K562 (cell line): ENCODE measurements around the gene GTF2A2. TPM values are rescaled to one million over a fixed set of nuclear protein-coding genes. Genes with fewer than 3 reads are reported as not detected.

ENCODE experiments used
- ATAC-seq: fragments of 200-7000 bp; cut with Tn5 transposase; 3 replicates; pipeline ENCODE4 v1.9.1; 2020; ENCODE audit warnings: moderate library complexity
- BruUV-seq: library from RNA; stranded (reverse); fragments of 400-500 nt; replicated peaks from 2 replicates; lab custom pipeline; 2021; lab: Mats Ljungman, UMichigan
- CTCF ChIA-PET: fragments of 300-600 bp; formaldehyde crosslinking; extraction: SDS; loops from one replicate; lab custom pipeline; 2021; ENCODE audit warnings: low intra/inter-chr PET ratio; lab: Yijun Ruan, JAX
- POLR2A ChIA-PET: fragments of 300-600, 350-650 bp; sonication (Branson Sonifier 250); formaldehyde crosslinking; extraction: SDS; loops from one replicate; lab custom pipeline; 2021; ENCODE audit warnings: antibody characterized with exemption, inconsistent platforms; lab: Yijun Ruan, JAX
- DNase-seq, 4 experiments: peaks; one replicate each; pipeline versions ENCODE4 v3.0.0 to v3.0.0-alpha.2; 2011 to 2018; ENCODE audit warnings: low spot score in 3 of 4, mixed read lengths in 3 of 4; ENCODE audit errors: extremely low read depth in 1 of 4
- FAIRE-seq: peaks from 2 replicates; lab custom pipeline; 2011; peaks lifted over from hg19 to GRCh38; lab: Jason Lieb, UNC
- H2AFZ ChIP-seq: 2 replicates; pipeline ENCODE4 v1.6.0; 2011; ENCODE audit warnings: low read depth, low read length, control low read depth, inconsistent platforms
- H3K27ac ChIP-seq: fragments of 200-600 bp; 3 replicates; pipeline ENCODE4 v1.8.0; 2011; ENCODE audit warnings: low read depth, mild to moderate bottlenecking, control low read depth, inconsistent platforms, low read length, moderate library complexity, mixed read lengths; ENCODE audit errors: extremely low read depth
- H3K27me3 ChIP-seq, 2 experiments: fragments of 300-600 bp in 1 of 2; 2 replicates in 1 of 2; 3 replicates in 1 of 2; pipeline versions ENCODE4 v1.6.0 to v1.8.0; 2011; ENCODE audit warnings: inconsistent platforms in 2 of 2, low read length in 2 of 2, mild to moderate bottlenecking in 1 of 2, mixed read lengths in 1 of 2, moderate library complexity in 1 of 2; ENCODE audit not compliant: control insufficient read depth in 2 of 2, insufficient read depth in 2 of 2
- H3K36me3 ChIP-seq: fragments of 300-600 bp; 3 replicates; pipeline ENCODE4 v1.8.0; 2011; ENCODE audit warnings: mild to moderate bottlenecking, low read length, inconsistent platforms; ENCODE audit not compliant: control insufficient read depth, insufficient read depth
- H3K4me1 ChIP-seq, 2 experiments: fragments of 200-600 bp in 1 of 2; replicated peaks in 1 of 2; 2 replicates in 1 of 2; 3 replicates in 1 of 2; pipeline versions ENCODE4 v1.5.1 to v1.8.0; 2011; ENCODE audit warnings: inconsistent platforms in 2 of 2, low read length in 2 of 2, mild to moderate bottlenecking in 1 of 2, mixed read lengths in 1 of 2, moderate library complexity in 1 of 2; ENCODE audit not compliant: control insufficient read depth in 2 of 2, insufficient read depth in 2 of 2
- H3K4me2 ChIP-seq: 2 replicates; pipeline ENCODE4 v1.6.1; 2011; ENCODE audit warnings: low read length, control low read depth, inconsistent platforms, mixed read lengths; ENCODE audit not compliant: insufficient read depth
- H3K4me3 ChIP-seq: fragments of 200-600 bp; sonication (generic), shearing (Covaris generic); 2 replicates; pipeline ENCODE4 v1.5.1; 2016; ENCODE audit warnings: control low read depth, inconsistent platforms
- H3K79me2 ChIP-seq: fragments of 200-600 bp; 3 replicates; pipeline ENCODE4 v1.8.0; 2011; ENCODE audit warnings: low read length, inconsistent platforms; ENCODE audit not compliant: control insufficient read depth, insufficient read depth
- H3K9ac ChIP-seq, 2 experiments: 2 replicates each; pipeline versions ENCODE4 v1.6.0 to v1.6.1; 2011; ENCODE audit warnings: low read depth in 2 of 2, low read length in 2 of 2, control low read depth in 1 of 2, inconsistent platforms in 1 of 2, mild to moderate bottlenecking in 1 of 2, mixed read lengths in 1 of 2; ENCODE audit not compliant: insufficient read depth in 1 of 2
- H3K9me1 ChIP-seq: one replicate; pipeline ENCODE4 v1.6.0; 2011; ENCODE audit warnings: inconsistent platforms, mild to moderate bottlenecking, low read length, moderate library complexity; ENCODE audit not compliant: control insufficient read depth, insufficient read depth
- H3K9me3 ChIP-seq: replicated peaks from 2 replicates; pipeline ENCODE4 v1.5.1; 2011; ENCODE audit warnings: low read depth, low read length, inconsistent platforms; ENCODE audit not compliant: control insufficient read depth, insufficient read depth
- H4K20me1 ChIP-seq: replicated peaks from 2 replicates; pipeline ENCODE4 v1.6.1; 2011; ENCODE audit warnings: low read length, inconsistent platforms, mixed read lengths; ENCODE audit not compliant: control insufficient read depth, insufficient read depth
- JUND ChIP-seq, 2 experiments: IDR thresholded peaks; 2 replicates in 1 of 2; 3 replicates in 1 of 2; pipeline ENCODE4 v1.6.1; 2011; ENCODE audit warnings: borderline replicate concordance in 2 of 2, low read depth in 2 of 2, low read length in 2 of 2, improper control_type of control experiment in 1 of 2, missing biosample characterization in 1 of 2, missing genetic modification characterization in 1 of 2, missing genetic modification reagents in 1 of 2
- MEIS2 ChIP-seq: fragments of 450-650 bp; IDR thresholded peaks from 2 replicates; pipeline ENCODE4 v1.6.1; 2014; ENCODE audit warnings: mild to moderate bottlenecking; ENCODE audit not compliant: partially characterized antibody
- RAD21 ChIP-seq, 2 experiments: fragments of 250-450 bp in 1 of 2; fragments of 450-650 bp in 1 of 2; sonication (Bioruptor Pico) in 1 of 2; formaldehyde crosslinking in 1 of 2; IDR thresholded peaks in 1 of 2; conservative IDR thresholded peaks in 1 of 2; 2 replicates each; pipeline versions ENCODE4 v1.4.0 to v1.8.0; 2020 to 2022; ENCODE audit warnings: mild to moderate bottlenecking in 2 of 2, moderate library complexity in 1 of 2
- SMAD1 ChIP-seq: fragments of 150-350 bp; IDR thresholded peaks from 2 replicates; pipeline ENCODE4 v1.6.1; 2014; ENCODE audit warnings: low read length, low read depth; ENCODE audit not compliant: partially characterized antibody
- SMC3 ChIP-seq: conservative IDR thresholded peaks from 2 replicates; pipeline ENCODE4 v1.6.1; 2011; ENCODE audit warnings: low read depth, low read length, improper control_type of control experiment; ENCODE audit not compliant: insufficient read depth
- SRF ChIP-seq, 2 experiments: fragments of 250-450, 450-650 bp in 1 of 2; sonication (Bioruptor Pico) in 1 of 2; sonication (generic) in 1 of 2; formaldehyde crosslinking; IDR thresholded peaks; 2 replicates each; pipeline versions ENCODE4 v1.5.0 to v1.5.1; 2020 to 2022; ENCODE audit warnings: mild to moderate bottlenecking in 1 of 2, missing genetic modification reagents in 1 of 2
- ZBED1 ChIP-seq: IDR thresholded peaks from 2 replicates; pipeline ENCODE4 v1.6.1; 2014
- WGBS: fragments of 100-300 bp; shearing (Covaris generic); methylation state at CpG from one replicate; pipeline ENCODE4 v1.1.6; 2016; ENCODE audit warnings: low coverage, mixed read lengths; ENCODE audit not compliant: insufficient coverage; ENCODE audit errors: missing lambda C conversion rate; 5-methylcytosine and 5-hydroxymethylcytosine counted together
- in situ Hi-C: fragments of 300-500 bp; cut with MboI; formaldehyde crosslinking; loops from 4 replicates; pipeline ENCODE4 v1.15.0; 2018; ENCODE audit warnings: inconsistent platforms, mixed read lengths
- intact Hi-C: fragments of 100-400 bp; cut with micrococcal nuclease; formaldehyde crosslinking; loops from 2 replicates; pipeline ENCODE4 v1.14.2; 2022
- polyA plus RNA-seq, 8 experiments: library from polyadenylated mRNA; depleted of rRNA in 4 of 8; stranded (reverse) in 5 of 8; unstranded in 3 of 8; fragments of >200 nt; fragmentation: Nextera tagmentation in 2 of 8; fragmentation: Illumina TruSeq in 1 of 8; extraction: Ambion mirVana in 2 of 8; extraction: Trizol in 1 of 8; gene quantifications; 2 replicates each; pipeline versions ENCODE4 v1.2.1 to v1.2.3, GENCODE V29; 2011 to 2014; ENCODE audit warnings: inconsistent platforms in 1 of 8, missing spikeins in 1 of 8
- total RNA-seq, 7 experiments: library from RNA; depleted of rRNA in 6 of 7; stranded (reverse); fragments of >200 nt in 6 of 7; fragmentation: Illumina TruSeq in 2 of 7; extraction: Trizol in 2 of 7; gene quantifications; 2 replicates each; pipeline versions ENCODE4 v1.2.1 to v1.2.3, GENCODE V29; 2011 to 2021; ENCODE audit warnings: low replicate concordance in 1 of 7
- TF ChIP-seq, protein P1 (sequence below), 2 experiments: IDR thresholded peaks; 2 replicates each; pipeline ENCODE4 v1.6.1; 2011; ENCODE audit warnings: borderline replicate concordance in 1 of 2, control low read depth in 1 of 2, low read depth in 1 of 2, low read length in 1 of 2, mild to moderate bottlenecking in 1 of 2, mixed read lengths in 1 of 2, moderate library complexity in 1 of 2; ENCODE audit not compliant: insufficient read depth in 1 of 2, insufficient read length in 1 of 2, poor library complexity in 1 of 2, severe bottlenecking in 1 of 2; ENCODE audit errors: extremely low read depth in 1 of 2
- TF ChIP-seq, protein P2 (sequence below): fragments of 450-650 bp; formaldehyde crosslinking; IDR thresholded peaks from 2 replicates; pipeline ENCODE4 v1.4.0; 2020; ENCODE audit warnings: mild to moderate bottlenecking
- TF ChIP-seq, protein P3 (sequence below), 3 experiments: IDR thresholded peaks in 2 of 3; conservative IDR thresholded peaks in 1 of 3; 2 replicates each; pipeline ENCODE4 v1.5.1; 2011 to 2012; ENCODE audit warnings: low read length in 3 of 3, mild to moderate bottlenecking in 3 of 3, control low read depth in 2 of 3, improper control_type of control experiment in 1 of 3, inconsistent platforms in 1 of 3, low read depth in 1 of 3, mixed read lengths in 1 of 3, moderate library complexity in 1 of 3; ENCODE audit not compliant: insufficient read depth in 2 of 3
- TF ChIP-seq, protein P4 (sequence below): sonication (generic); IDR thresholded peaks from 2 replicates; pipeline ENCODE4 v1.6.1; 2016

Gene GTF2A2
- total and polyA plus RNA-seq, 9 of the 15 experiments (the other 6 are each of a cell fraction or from before 2014, with no cell fraction given) = 128 to 656 (median 172) TPM

DNA sequence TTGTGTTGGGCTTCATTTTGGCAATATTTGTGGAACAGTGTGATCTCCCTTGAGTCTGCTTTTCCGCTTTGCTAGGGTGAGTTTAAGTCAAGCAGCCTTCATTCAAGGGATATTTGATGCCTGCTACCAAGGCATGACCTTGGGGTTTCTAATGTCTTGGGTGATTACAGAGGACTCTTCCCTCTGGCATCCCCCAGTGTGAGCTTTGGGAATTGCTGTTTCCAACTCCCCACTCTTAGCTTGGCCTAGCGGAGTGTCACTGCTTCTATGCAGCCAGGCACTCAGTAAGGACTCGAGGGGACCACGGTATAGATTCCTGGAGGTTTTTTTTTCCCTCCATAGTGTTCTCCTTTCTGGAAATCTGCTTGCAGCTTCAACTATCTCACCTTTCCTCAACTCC is 24.6 kb downstream of the GTF2A2 start (continued):
- TF ChIP-seq, protein P1, sequence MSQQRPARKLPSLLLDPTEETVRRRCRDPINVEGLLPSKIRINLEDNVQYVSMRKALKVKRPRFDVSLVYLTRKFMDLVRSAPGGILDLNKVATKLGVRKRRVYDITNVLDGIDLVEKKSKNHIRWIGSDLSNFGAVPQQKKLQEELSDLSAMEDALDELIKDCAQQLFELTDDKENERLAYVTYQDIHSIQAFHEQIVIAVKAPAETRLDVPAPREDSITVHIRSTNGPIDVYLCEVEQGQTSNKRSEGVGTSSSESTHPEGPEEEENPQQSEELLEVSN (IDR thresholded peaks at IDR 0.05; ENCODE audit: borderline replicate concordance in 1 of 2, extremely low read depth in 1 of 2, insufficient read depth in 1 of 2, insufficient read length in 1 of 2, low read depth in 1 of 2, low read length in 1 of 2, poor library complexity in 1 of 2, severe bottlenecking in 1 of 2) = no peak

DNA sequence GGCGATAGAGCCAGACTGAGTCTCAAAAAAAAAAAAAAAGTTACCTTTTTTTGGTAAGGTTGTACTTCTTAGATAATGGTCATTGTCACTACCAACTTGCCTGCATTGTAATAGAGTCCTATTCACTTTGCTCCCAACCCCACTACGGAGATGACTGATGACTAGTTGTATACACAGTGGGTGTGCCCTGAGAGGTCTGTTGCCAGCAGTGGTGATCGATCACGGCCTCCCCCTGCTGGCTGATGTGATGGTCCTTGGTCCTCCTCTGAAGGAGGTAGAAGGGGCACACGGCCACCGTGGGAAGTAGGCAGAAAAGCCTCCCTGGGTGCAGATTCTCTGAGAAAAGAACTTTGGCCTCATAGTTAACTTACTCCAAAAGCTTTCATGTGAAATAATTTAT is 35.0 kb downstream of the GTF2A2 start:
- WGBS = 17% methylated on average over 6 of the region's 6 CpGs
- Histone ChIP-seq H3K4me2 (no peak overlapping the region), H3K9me1 (no peaks in the 10 kb centered on the region), H3K9me3 (no peaks in the 10 kb centered on the region), H3K27me3 (peaks cover 23 to 27% of the 10 kb centered on the region in 2 experiments; a peak in 4 of 5 replicates), H3K9ac (no peak overlapping the region), H3K4me3 (no peak overlapping the region), H3K36me3 (no peaks in the 10 kb centered on the region), H4K20me1 (no peaks in the 10 kb centered on the region), H3K79me2 (no peaks in the 10 kb centered on the region), H2AFZ (no peak overlapping the region), H3K4me1 (no peaks in the 10 kb centered on the region; a peak in 1 of 5 replicates), H3K27ac (no peak overlapping the region)
- in situ Hi-C loops = no loop called here
- peak; percentile 33 to 63 (median 45) for DNase-seq
- ATAC-seq = peak; percentile 90
- no TSS peak for BruUV-seq
- POLR2A ChIA-PET = interaction anchor here (1.5 kb wide), 1 partner anchor 13 kb away, joined by 10 read pairs; no protein-coding TSS in a partner anchor
- peak; percentile 86 for FAIRE-seq
- intact Hi-C loops = loop anchor here (2.0 kb wide), 1 partner anchor 89 kb away; no protein-coding TSS in a partner anchor
- CTCF ChIA-PET = no interaction called here
- TF ChIP-seq, protein P2, sequence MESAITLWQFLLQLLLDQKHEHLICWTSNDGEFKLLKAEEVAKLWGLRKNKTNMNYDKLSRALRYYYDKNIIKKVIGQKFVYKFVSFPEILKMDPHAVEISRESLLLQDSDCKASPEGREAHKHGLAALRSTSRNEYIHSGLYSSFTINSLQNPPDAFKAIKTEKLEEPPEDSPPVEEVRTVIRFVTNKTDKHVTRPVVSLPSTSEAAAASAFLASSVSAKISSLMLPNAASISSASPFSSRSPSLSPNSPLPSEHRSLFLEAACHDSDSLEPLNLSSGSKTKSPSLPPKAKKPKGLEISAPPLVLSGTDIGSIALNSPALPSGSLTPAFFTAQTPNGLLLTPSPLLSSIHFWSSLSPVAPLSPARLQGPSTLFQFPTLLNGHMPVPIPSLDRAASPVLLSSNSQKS (CRISPR knock-in tag) = no peak
- TF ChIP-seq, protein P3, sequence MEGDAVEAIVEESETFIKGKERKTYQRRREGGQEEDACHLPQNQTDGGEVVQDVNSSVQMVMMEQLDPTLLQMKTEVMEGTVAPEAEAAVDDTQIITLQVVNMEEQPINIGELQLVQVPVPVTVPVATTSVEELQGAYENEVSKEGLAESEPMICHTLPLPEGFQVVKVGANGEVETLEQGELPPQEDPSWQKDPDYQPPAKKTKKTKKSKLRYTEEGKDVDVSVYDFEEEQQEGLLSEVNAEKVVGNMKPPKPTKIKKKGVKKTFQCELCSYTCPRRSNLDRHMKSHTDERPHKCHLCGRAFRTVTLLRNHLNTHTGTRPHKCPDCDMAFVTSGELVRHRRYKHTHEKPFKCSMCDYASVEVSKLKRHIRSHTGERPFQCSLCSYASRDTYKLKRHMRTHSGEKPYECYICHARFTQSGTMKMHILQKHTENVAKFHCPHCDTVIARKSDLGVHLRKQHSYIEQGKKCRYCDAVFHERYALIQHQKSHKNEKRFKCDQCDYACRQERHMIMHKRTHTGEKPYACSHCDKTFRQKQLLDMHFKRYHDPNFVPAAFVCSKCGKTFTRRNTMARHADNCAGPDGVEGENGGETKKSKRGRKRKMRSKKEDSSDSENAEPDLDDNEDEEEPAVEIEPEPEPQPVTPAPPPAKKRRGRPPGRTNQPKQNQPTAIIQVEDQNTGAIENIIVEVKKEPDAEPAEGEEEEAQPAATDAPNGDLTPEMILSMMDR (IDR thresholded peaks at IDR 0.05 in 2 of 3, conservative IDR thresholded peaks at IDR 0.05 in 1 of 3; ENCODE audit: insufficient read depth in 2 of 3, low read depth in 1 of 3, low read length in 3 of 3) = peak; percentile 42 to 61 (median 53); a peak in 5 of 6 replicates
- TF ChIP-seq JUND (IDR thresholded peaks at IDR 0.05; ENCODE audit: borderline replicate concordance, low read depth, low read length) (0 out of 2 replicates have a peak, but pooled peaks have one; percentile 23), JUND (tag; IDR thresholded peaks at IDR 0.05; ENCODE audit: borderline replicate concordance, low read depth, low read length) (no peak), SMAD1 (no peak), SRF (CRISPR knock-in tag; IDR thresholded peaks at IDR 0.05) (no peak), ZBED1 (no peak), RAD21 (CRISPR knock-in tag; conservative IDR thresholded peaks at IDR 0.05 in 1 of 2, IDR thresholded peaks at IDR 0.05 in 1 of 2) (peak; percentile 14 to 49; a peak in 2 of 4 replicates), SMC3 (0 out of 2 replicates have a peak, but pooled peaks have one; percentile 17), MEIS2 (peak; percentile 20)
- TF ChIP-seq, protein P4, sequence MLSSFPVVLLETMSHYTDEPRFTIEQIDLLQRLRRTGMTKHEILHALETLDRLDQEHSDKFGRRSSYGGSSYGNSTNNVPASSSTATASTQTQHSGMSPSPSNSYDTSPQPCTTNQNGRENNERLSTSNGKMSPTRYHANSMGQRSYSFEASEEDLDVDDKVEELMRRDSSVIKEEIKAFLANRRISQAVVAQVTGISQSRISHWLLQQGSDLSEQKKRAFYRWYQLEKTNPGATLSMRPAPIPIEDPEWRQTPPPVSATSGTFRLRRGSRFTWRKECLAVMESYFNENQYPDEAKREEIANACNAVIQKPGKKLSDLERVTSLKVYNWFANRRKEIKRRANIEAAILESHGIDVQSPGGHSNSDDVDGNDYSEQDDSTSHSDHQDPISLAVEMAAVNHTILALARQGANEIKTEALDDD = peak; percentile 82
